ENCODE data around the gene XXYLT1.
"Not testable (repeated sequence)": the region's sequence is repeated elsewhere in the genome, so short reads cannot be mapped to it uniquely, and the experiment has no call there.

XXYLT1 gene

GRCh38 chr3:195249858-195250464 lies 21.0 kb downstream of the XXYLT1 start:
- no peak for DNase-seq

GRCh38 chr3:195249057-195249770 lies 21.7 kb downstream of the XXYLT1 start:
- no peak for DNase-seq

GRCh38 chr3:195248281-195248680 lies 22.7 kb downstream of the XXYLT1 start:
- DNase-seq, result no peak

GRCh38 chr3:195247863-195248189 lies 23.1 kb downstream of the XXYLT1 start:
- no peak for DNase-seq

- DNase-seq, result no peak
These were observed 23.7 kb downstream of the XXYLT1 start for GRCh38 chr3:195247086-195247862.

GRCh38 chr3:195246581-195246995 lies 24.4 kb downstream of the XXYLT1 start:
- no peak for DNase-seq

- DNase-seq, result no peak
These were observed 25.4 kb downstream of the XXYLT1 start for GRCh38 chr3:195245531-195245951.

GRCh38 chr3:195241592-195242355 lies 29.2 kb downstream of the XXYLT1 start:
- no peak for DNase-seq

- DNase-seq, result no peak
These were observed 30.0 kb downstream of the XXYLT1 start for GRCh38 chr3:195240939-195241338.

GRCh38 chr3:195240171-195240701 lies 30.7 kb downstream of the XXYLT1 start:
- DNase-seq, result no peak

- no peak for DNase-seq
These were observed 31.8 kb downstream of the XXYLT1 start for GRCh38 chr3:195239121-195239520.

- DNase-seq, result no peak
These were observed 32.3 kb downstream of the XXYLT1 start for GRCh38 chr3:195238586-195239118.

GRCh38 chr3:195238081-195238571 lies 32.8 kb downstream of the XXYLT1 start:
- DNase-seq, result no peak

- no peak for DNase-seq
These were observed 34.0 kb downstream of the XXYLT1 start for GRCh38 chr3:195236801-195237570.

- no peak for DNase-seq
These were observed 34.7 kb downstream of the XXYLT1 start for GRCh38 chr3:195236076-195236798.

- no peak for DNase-seq
These were observed 40.7 kb downstream of the XXYLT1 start for GRCh38 chr3:195230244-195230643.

GRCh38 chr3:195228886-195229285 lies 42.1 kb downstream of the XXYLT1 start:
- not testable (repeated sequence) for DNase-seq

- no peak for DNase-seq
These were observed 43.1 kb downstream of the XXYLT1 start for GRCh38 chr3:195227871-195228270.

- no peak for DNase-seq
These were observed 44.0 kb downstream of the XXYLT1 start for GRCh38 chr3:195226900-195227447.

- DNase-seq, result no peak
These were observed 44.5 kb downstream of the XXYLT1 start for GRCh38 chr3:195226445-195226844.
